Astrocyte (in vitro differentiated cells and primary cell): ENCODE data around the gene CLASRP. TPM values are rescaled to one million over a fixed set of nuclear protein-coding genes. Genes with fewer than 3 reads are reported as not detected.
"Not testable (repeated sequence)": the region's sequence is repeated elsewhere in the genome, so short reads cannot be mapped to it uniquely, and the experiment has no call there.

Experiments used
- DNase-seq: peaks from one replicate; pipeline ENCODE4 v3.0.0-alpha.2; 2010; ENCODE audit warnings: low read depth
- FAIRE-seq: peaks from 2 replicates; lab custom pipeline; 2011; peaks lifted over from hg19 to GRCh38; lab: Jason Lieb, UNC
- H2AFZ ChIP-seq: 2 replicates; pipeline ENCODE4 v1.6.0; 2012; ENCODE audit warnings: low read depth, low read length, inconsistent platforms
- H3K27ac ChIP-seq: 2 replicates; pipeline ENCODE4 v1.5.1; 2011; ENCODE audit warnings: low read depth, low read length, inconsistent platforms
- H3K27me3 ChIP-seq: 2 replicates; pipeline ENCODE4 v1.6.0; 2011; ENCODE audit warnings: low read length, inconsistent platforms; ENCODE audit not compliant: insufficient read depth
- H3K36me3 ChIP-seq: 2 replicates; pipeline ENCODE4 v1.5.1; 2011; ENCODE audit warnings: low read length, inconsistent platforms; ENCODE audit not compliant: insufficient read depth
- H3K4me1 ChIP-seq: 2 replicates; pipeline ENCODE4 v1.5.1; 2011; ENCODE audit warnings: low read length, inconsistent platforms; ENCODE audit not compliant: insufficient read depth
- H3K4me2 ChIP-seq: 2 replicates; pipeline ENCODE4 v1.6.0; 2012; ENCODE audit warnings: low read length, inconsistent platforms
- H3K4me3 ChIP-seq: 2 replicates; pipeline ENCODE4 v1.5.1; 2011; ENCODE audit warnings: low read depth, mild to moderate bottlenecking, low read length, inconsistent platforms; ENCODE audit not compliant: insufficient read depth
- H3K79me2 ChIP-seq: 2 replicates; pipeline ENCODE4 v1.6.0; 2012; ENCODE audit warnings: mild to moderate bottlenecking, low read length, inconsistent platforms; ENCODE audit not compliant: insufficient read depth
- H3K9ac ChIP-seq: 2 replicates; pipeline ENCODE4 v1.6.0; 2012; ENCODE audit warnings: mild to moderate bottlenecking, low read length, inconsistent platforms
- H3K9me3 ChIP-seq: 2 replicates; pipeline ENCODE4 v1.5.1; 2012; ENCODE audit warnings: low read depth, mild to moderate bottlenecking, low read length, inconsistent platforms; ENCODE audit not compliant: insufficient read depth
- H4K20me1 ChIP-seq: 2 replicates; pipeline ENCODE4 v1.6.0; 2012; ENCODE audit warnings: low read length, inconsistent platforms; ENCODE audit not compliant: insufficient read depth
- H3K27ac Mint-ChIP-seq: one replicate; pipeline ENCODE4 v1.8.0; 2021; ENCODE audit warnings: mild to moderate bottlenecking, mixed read lengths; ENCODE audit not compliant: unreplicated experiment
- H3K27me3 Mint-ChIP-seq: one replicate; pipeline ENCODE4 v1.8.0; 2021; ENCODE audit warnings: low read depth, mixed read lengths; ENCODE audit not compliant: unreplicated experiment
- H3K36me3 Mint-ChIP-seq: one replicate; pipeline ENCODE4 v1.8.0; 2021; ENCODE audit warnings: low read depth, mixed read lengths; ENCODE audit not compliant: unreplicated experiment
- H3K4me1 Mint-ChIP-seq: one replicate; pipeline ENCODE4 v1.8.0; 2021; ENCODE audit warnings: low read depth, mixed read lengths; ENCODE audit not compliant: unreplicated experiment
- H3K4me3 Mint-ChIP-seq: one replicate; pipeline ENCODE4 v1.8.0; 2021; ENCODE audit warnings: mild to moderate bottlenecking, moderate library complexity, mixed read lengths; ENCODE audit not compliant: unreplicated experiment
- H3K9me3 Mint-ChIP-seq: one replicate; pipeline ENCODE4 v1.8.0; 2021; ENCODE audit warnings: mild to moderate bottlenecking, mixed read lengths; ENCODE audit not compliant: unreplicated experiment
- EZH2 ChIP-seq: IDR thresholded peaks from 2 replicates; pipeline ENCODE4 v1.6.1; 2012; ENCODE audit warnings: mild to moderate bottlenecking, low read length, inconsistent platforms; ENCODE audit not compliant: insufficient read depth
- total RNA-seq: library from RNA; stranded (reverse); gene quantifications from 2 replicates; pipeline ENCODE4 v1.2.1, GENCODE V29; 2021
- TF ChIP-seq, protein P1 (sequence below): IDR thresholded peaks from 2 replicates; pipeline ENCODE4 v1.5.1; 2011; ENCODE audit warnings: low read depth, mild to moderate bottlenecking, inconsistent platforms, low read length, moderate library complexity; ENCODE audit not compliant: insufficient read depth

CLASRP gene
- total RNA-seq, 1 donor from 2014 or later, result 45.5 TPM

DNA sequence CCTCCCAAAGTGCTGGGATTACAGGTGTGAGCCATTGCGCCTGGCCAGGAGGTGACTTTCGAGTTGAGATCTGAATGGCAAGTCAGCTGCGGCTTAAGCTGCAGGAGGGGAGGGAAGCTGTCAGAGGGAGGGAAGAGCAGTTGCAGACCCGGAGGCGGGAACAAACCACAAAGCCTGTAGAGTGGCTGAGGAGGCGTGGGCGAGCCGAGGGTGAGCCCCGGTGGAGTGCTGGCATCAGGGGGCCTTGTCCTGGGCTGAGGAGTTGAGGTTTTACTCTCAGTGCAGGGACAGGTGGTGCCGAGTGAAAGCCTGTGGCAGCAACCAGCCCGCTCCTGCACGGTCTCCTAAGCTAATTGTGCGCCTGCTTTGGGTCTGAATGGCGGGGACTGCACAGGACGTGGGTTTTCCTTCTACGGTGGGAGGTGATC is 78.3 kb downstream of the CLASRP start:
- Mint-ChIP-seq H3K27me3 (no peaks in the 10 kb centered on the region), H3K36me3 (no peaks in the 10 kb centered on the region), H3K4me1 (peaks cover 6% of the 10 kb centered on the region), H3K9me3 (no peaks in the 10 kb centered on the region), H3K27ac (no peak overlapping the region), H3K4me3 (no peak overlapping the region)
- H3K27me3 ChIP-seq, result no peaks in the 10 kb centered on the region
- peaks cover 97% of the 10 kb centered on the region for H4K20me1 ChIP-seq
- H3K4me3 ChIP-seq, result no peak overlapping the region
- DNase-seq (peak; percentile 37), FAIRE-seq (no peak)
- TF ChIP-seq EZH2, result no peak
- TF ChIP-seq, protein P1, sequence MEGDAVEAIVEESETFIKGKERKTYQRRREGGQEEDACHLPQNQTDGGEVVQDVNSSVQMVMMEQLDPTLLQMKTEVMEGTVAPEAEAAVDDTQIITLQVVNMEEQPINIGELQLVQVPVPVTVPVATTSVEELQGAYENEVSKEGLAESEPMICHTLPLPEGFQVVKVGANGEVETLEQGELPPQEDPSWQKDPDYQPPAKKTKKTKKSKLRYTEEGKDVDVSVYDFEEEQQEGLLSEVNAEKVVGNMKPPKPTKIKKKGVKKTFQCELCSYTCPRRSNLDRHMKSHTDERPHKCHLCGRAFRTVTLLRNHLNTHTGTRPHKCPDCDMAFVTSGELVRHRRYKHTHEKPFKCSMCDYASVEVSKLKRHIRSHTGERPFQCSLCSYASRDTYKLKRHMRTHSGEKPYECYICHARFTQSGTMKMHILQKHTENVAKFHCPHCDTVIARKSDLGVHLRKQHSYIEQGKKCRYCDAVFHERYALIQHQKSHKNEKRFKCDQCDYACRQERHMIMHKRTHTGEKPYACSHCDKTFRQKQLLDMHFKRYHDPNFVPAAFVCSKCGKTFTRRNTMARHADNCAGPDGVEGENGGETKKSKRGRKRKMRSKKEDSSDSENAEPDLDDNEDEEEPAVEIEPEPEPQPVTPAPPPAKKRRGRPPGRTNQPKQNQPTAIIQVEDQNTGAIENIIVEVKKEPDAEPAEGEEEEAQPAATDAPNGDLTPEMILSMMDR, result no peak
- no peaks in the 10 kb centered on the region for H3K4me1 ChIP-seq
- H3K9me3 ChIP-seq, result no peaks in the 10 kb centered on the region
- no peak overlapping the region for H3K27ac ChIP-seq
- no peak overlapping the region for H3K4me2 ChIP-seq
- no peaks in the 10 kb centered on the region for H3K36me3 ChIP-seq
- H3K79me2 ChIP-seq, result peaks cover 89% of the 10 kb centered on the region
- H3K9ac ChIP-seq, result no peak overlapping the region
- no peak overlapping the region for H2AFZ ChIP-seq

DNA sequence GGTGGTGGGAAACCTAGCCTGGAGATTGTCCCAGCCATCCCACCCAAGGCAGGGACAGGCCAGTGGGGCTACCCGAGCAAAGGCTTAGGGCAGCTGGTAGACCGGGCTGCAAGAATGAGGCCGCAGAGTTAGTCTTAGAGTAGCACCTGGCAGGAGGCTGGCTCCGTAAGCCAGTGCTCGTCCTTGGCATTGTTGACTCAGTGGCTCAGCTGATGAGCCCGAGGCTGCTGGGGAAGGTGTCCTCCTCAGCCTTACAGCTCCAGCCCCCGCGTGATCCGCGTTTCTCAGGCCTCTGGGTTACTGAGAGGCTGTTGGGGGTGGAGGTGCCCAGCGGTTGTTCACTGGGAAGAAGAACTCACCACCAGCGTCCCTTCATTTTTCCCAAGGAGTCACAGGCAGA is 78.8 kb downstream of the CLASRP start:
- DNase-seq (no peak), FAIRE-seq (no peak)
- TF ChIP-seq EZH2, result no peak
- TF ChIP-seq, protein P1, result no peak
- Mint-ChIP-seq H3K36me3 (peaks cover 2% of the 10 kb centered on the region), H3K4me3 (no peak overlapping the region), H3K27me3 (no peaks in the 10 kb centered on the region), H3K9me3 (no peaks in the 10 kb centered on the region), H3K27ac (no peak overlapping the region), H3K4me1 (peaks cover 6% of the 10 kb centered on the region)
- H3K27ac ChIP-seq, result no peak overlapping the region
- H4K20me1 ChIP-seq, result peaks cover 97% of the 10 kb centered on the region
- H3K4me2 ChIP-seq, result no peak overlapping the region
- no peak overlapping the region for H3K4me3 ChIP-seq
- no peak overlapping the region for H2AFZ ChIP-seq
- H3K4me1 ChIP-seq, result no peaks in the 10 kb centered on the region
- H3K79me2 ChIP-seq, result peaks cover 89% of the 10 kb centered on the region
- no peaks in the 10 kb centered on the region for H3K36me3 ChIP-seq
- H3K9me3 ChIP-seq, result no peaks in the 10 kb centered on the region
- no peak overlapping the region for H3K9ac ChIP-seq
- H3K27me3 ChIP-seq, result no peaks in the 10 kb centered on the region

DNA sequence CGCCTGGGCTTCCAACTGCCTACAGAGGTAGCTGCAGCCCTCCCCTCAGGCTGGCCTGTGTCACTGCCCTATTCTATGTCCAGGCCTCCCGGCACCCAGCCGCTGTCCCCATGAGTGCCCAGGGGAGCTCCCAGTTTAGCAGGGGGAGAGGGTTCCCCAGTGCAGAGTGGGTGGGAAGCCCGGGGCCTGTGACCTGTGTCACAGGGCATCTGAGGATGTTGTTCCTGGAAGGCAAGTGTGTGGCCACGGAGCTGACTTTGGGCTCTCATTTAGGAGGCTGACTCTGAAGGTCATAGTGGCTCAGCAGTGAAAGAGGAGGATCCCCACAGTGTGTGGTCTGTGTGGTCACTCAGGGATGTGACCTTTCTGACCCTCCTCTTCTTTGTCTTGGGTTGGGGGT is 79.3 kb downstream of the CLASRP start:
- H3K27me3 ChIP-seq, result no peaks in the 10 kb centered on the region
- H3K27ac ChIP-seq, result no peak overlapping the region
- H2AFZ ChIP-seq, result no peak overlapping the region
- no peak for FAIRE-seq
- no peaks in the 10 kb centered on the region for H3K4me1 ChIP-seq
- H4K20me1 ChIP-seq, result peaks cover 97% of the 10 kb centered on the region
- no peak overlapping the region for H3K4me2 ChIP-seq
- no peak overlapping the region for H3K9ac ChIP-seq
- no peak overlapping the region for H3K4me3 ChIP-seq
- H3K79me2 ChIP-seq, result peaks cover 89% of the 10 kb centered on the region
- H3K9me3 ChIP-seq, result no peaks in the 10 kb centered on the region
- no peak for TF ChIP-seq EZH2
- TF ChIP-seq, protein P1, result no peak
- no peak for DNase-seq
- Mint-ChIP-seq H3K4me1 (peaks cover 6% of the 10 kb centered on the region), H3K4me3 (no peak overlapping the region), H3K27me3 (no peaks in the 10 kb centered on the region), H3K27ac (no peak overlapping the region), H3K36me3 (peaks cover 2% of the 10 kb centered on the region), H3K9me3 (no peaks in the 10 kb centered on the region)
- no peaks in the 10 kb centered on the region for H3K36me3 ChIP-seq

DNA sequence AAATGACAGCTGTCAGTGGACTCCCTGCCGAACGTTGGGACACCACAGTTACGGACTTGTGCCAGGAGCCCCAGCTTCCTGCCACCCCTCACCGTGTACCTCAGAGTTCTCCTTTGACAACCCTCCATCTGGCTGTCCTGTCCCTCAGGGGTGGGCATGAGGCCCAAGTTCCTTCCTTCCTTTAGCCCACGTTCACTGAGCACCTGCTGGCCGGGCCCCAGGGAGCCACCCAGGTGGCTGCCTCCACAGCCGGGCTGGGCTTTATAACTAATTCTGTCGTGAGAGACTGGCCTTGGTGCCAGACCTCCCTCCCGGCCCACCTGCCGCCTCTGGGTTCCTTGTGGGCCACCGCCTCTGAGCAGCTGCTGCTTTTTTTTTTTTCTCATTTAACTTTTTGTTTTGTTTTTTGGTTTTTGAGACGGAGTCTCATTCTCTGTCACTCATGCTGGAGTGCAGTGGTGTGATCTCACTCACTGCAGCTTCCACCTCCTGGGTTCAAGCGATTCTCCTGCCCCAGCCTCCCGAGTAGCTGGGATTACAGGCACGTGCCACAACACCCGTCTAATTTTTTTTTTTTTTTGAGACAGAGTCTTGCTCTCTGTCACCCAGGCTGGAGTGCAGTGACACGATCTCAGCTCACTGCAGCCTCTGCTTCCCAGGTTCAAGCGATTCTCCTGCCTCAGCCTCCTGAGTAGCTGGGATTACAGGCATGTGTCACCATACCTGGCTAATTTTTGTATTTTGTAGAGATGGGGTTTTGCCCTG is 79.9 kb downstream of the CLASRP start:
- FAIRE-seq, H3K27me3 Mint-ChIP-seq, H3K27ac Mint-ChIP-seq, H3K27ac ChIP-seq, H3K27me3 ChIP-seq, H3K4me1 Mint-ChIP-seq, H3K4me1 ChIP-seq, H3K4me3 ChIP-seq, H2AFZ ChIP-seq, H3K4me2 ChIP-seq, H3K9me3 Mint-ChIP-seq, DNase-seq, H3K9me3 ChIP-seq, H3K4me3 Mint-ChIP-seq, H3K9ac ChIP-seq, H3K36me3 ChIP-seq, H3K36me3 Mint-ChIP-seq: not testable (repeated sequence)
- Histone ChIP-seq H3K79me2 (peaks cover 89% of the 10 kb centered on the region), H4K20me1 (peaks cover 97% of the 10 kb centered on the region)
